ENCODE data around the gene PDE4D. TPM values are rescaled to one million over a fixed set of nuclear protein-coding genes. Genes with fewer than 3 reads are reported as not detected.

PDE4D gene
- total RNA-seq, 2 experiments from 2014 or later, result 75.5 to 80.7 TPM

DNA sequence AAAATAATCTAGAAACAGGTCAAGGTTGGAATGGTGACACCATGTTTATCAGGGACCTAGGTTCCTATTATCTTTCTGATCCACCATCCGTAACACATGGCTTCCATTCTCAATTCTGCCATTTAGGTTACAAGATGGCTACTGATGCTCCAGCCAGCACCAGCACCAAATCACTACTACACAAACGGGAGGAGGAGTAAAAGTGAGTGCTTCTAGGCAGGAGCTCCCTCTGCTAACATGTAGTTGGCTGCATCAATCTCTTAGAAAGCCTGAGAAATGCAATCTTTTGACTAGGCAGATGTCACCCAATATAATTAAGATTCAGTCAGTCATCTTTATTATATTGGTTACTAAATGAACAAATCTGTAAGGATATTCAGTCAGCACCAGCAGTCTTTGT is 794.8 kb downstream of the PDE4D start:
- no peaks in the 10 kb centered on the region for H3K27me3 Mint-ChIP-seq
- H3K4me1 Mint-ChIP-seq (ENCODE audit: low read depth), result peaks cover 39% of the 10 kb centered on the region
- H3K27ac Mint-ChIP-seq, result peak overlapping the region; percentile 41
- no peak overlapping the region for H3K4me3 Mint-ChIP-seq
- peak; percentile 14 for ATAC-seq
- intact Hi-C loops (cut with micrococcal nuclease), result loop anchor here (2.0 to 5.0 kb wide), 2 partner anchors 28 to 61 kb away; no protein-coding TSS in a partner anchor
- TF ChIP-seq, protein P1, sequence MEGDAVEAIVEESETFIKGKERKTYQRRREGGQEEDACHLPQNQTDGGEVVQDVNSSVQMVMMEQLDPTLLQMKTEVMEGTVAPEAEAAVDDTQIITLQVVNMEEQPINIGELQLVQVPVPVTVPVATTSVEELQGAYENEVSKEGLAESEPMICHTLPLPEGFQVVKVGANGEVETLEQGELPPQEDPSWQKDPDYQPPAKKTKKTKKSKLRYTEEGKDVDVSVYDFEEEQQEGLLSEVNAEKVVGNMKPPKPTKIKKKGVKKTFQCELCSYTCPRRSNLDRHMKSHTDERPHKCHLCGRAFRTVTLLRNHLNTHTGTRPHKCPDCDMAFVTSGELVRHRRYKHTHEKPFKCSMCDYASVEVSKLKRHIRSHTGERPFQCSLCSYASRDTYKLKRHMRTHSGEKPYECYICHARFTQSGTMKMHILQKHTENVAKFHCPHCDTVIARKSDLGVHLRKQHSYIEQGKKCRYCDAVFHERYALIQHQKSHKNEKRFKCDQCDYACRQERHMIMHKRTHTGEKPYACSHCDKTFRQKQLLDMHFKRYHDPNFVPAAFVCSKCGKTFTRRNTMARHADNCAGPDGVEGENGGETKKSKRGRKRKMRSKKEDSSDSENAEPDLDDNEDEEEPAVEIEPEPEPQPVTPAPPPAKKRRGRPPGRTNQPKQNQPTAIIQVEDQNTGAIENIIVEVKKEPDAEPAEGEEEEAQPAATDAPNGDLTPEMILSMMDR (IDR thresholded peaks at IDR 0.05), result no peak
- POLR2A ChIA-PET, result interaction anchor here (1.1 kb wide), 1 partner anchor 29 kb away, joined by 3 read pairs; no protein-coding TSS in a partner anchor
- peaks cover 6% of the 10 kb centered on the region for H3K9me3 Mint-ChIP-seq
- no peak for DNase-seq
- H3K36me3 Mint-ChIP-seq (ENCODE audit: low read depth), result no peaks in the 10 kb centered on the region
- CTCF ChIA-PET, result interaction anchor here (1.1 to 4.9 kb wide), 6 partner anchors 12 to 76 kb away, joined by 3 to 15 read pairs (median 4); no protein-coding TSS in a partner anchor

DNA sequence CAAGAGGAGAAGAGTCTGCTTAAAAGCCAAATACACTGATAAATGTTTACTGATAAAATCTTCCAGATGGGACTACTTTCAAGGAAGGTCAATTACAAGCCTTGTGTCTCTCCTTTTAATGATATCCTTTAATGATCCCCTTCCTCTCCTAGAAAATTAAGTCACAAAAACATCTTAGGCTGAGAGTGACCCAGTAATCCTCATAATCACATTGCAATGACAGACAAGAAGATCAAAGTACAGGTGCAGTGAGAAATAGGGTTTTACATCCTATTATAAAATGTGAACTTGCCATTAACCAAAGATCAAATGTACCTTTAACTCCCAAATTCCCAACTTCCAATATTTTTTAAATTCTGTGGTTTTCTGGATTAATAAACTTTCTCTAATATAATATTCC is 795.8 kb downstream of the PDE4D start:
- no peak for ATAC-seq
- Mint-ChIP-seq H3K27ac (no peak overlapping the region), H3K4me1 (ENCODE audit: low read depth) (peaks cover 42% of the 10 kb centered on the region), H3K36me3 (ENCODE audit: low read depth) (no peaks in the 10 kb centered on the region), H3K9me3 (peaks cover 6% of the 10 kb centered on the region), H3K27me3 (peaks cover 2% of the 10 kb centered on the region), H3K4me3 (no peak overlapping the region)
- POLR2A ChIA-PET, result interaction anchor here (1.1 kb wide), 1 partner anchor 30 kb away, joined by 3 read pairs; no protein-coding TSS in a partner anchor
- CTCF ChIA-PET, result interaction anchor here (1.1 to 4.9 kb wide), 4 partner anchors 11 to 77 kb away, joined by 3 to 15 read pairs (median 7); no protein-coding TSS in a partner anchor
- intact Hi-C loops (cut with micrococcal nuclease), result loop anchor here (2.0 to 5.0 kb wide), 2 partner anchors 29 to 60 kb away; no protein-coding TSS in a partner anchor
- TF ChIP-seq, protein P1 (IDR thresholded peaks at IDR 0.05), result no peak
- DNase-seq, result no peak

- Mint-ChIP-seq H3K4me1 (ENCODE audit: low read depth) (peaks cover 41% of the 10 kb centered on the region), H3K27ac (no peak overlapping the region), H3K36me3 (ENCODE audit: low read depth) (no peaks in the 10 kb centered on the region), H3K4me3 (no peak overlapping the region), H3K27me3 (peaks cover 2% of the 10 kb centered on the region), H3K9me3 (peaks cover 6% of the 10 kb centered on the region)
- DNase-seq (no peak), ATAC-seq (no peak)
- TF ChIP-seq, protein P1 (IDR thresholded peaks at IDR 0.05), result no peak
- intact Hi-C loops (cut with micrococcal nuclease), result loop anchor here (5.0 kb wide), 1 partner anchor 60 kb away; no protein-coding TSS in a partner anchor
- CTCF ChIA-PET, result interaction anchor here (1.2 to 4.9 kb wide), 3 partner anchors 11 to 77 kb away, joined by 3 to 15 read pairs (median 11); no protein-coding TSS in a partner anchor
- POLR2A ChIA-PET, result no interaction called here
Measured at GRCh38 chr5:59097116-59097515, 796.4 kb downstream of the PDE4D start.

DNA sequence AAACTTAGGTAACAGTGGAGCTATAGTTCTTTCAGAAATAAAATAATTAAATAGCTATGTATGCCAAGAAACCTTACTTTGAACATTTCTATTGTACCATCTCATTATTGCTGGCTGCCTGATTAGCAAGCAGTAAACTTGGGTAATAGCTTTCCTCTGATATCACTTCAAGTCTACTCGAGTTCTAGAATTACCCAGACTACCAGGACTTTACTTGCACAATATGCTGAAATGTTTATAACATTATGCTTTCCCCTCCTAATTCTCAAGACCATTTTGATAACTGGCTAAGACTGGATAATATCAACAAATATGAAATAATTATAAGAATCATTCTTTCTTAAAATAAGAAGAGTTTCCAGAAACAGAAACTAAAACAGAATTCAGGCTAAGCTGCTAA is 798.0 kb downstream of the PDE4D start:
- peaks cover 6% of the 10 kb centered on the region for H3K9me3 Mint-ChIP-seq
- H3K27me3 Mint-ChIP-seq, result peaks cover 2% of the 10 kb centered on the region
- TF ChIP-seq, protein P1 (IDR thresholded peaks at IDR 0.05), result no peak
- H3K4me3 Mint-ChIP-seq, result no peak overlapping the region
- ATAC-seq (no peak), DNase-seq (no peak)
- H3K36me3 Mint-ChIP-seq (ENCODE audit: low read depth), result no peaks in the 10 kb centered on the region
- intact Hi-C loops (cut with micrococcal nuclease), result loop anchor here (5.0 kb wide), 1 partner anchor 58 kb away; no protein-coding TSS in a partner anchor
- ChIA-PET CTCF (interaction anchor here (1.0 to 2.7 kb wide), 6 partner anchors 10 to 78 kb away, joined by 3 to 13 read pairs (median 4); no protein-coding TSS in a partner anchor), POLR2A (interaction anchor here (0.7 kb wide), 1 partner anchor 37 kb away, joined by 3 read pairs; no protein-coding TSS in a partner anchor)
- no peak overlapping the region for H3K27ac Mint-ChIP-seq
- H3K4me1 Mint-ChIP-seq (ENCODE audit: low read depth), result peaks cover 34% of the 10 kb centered on the region

DNA sequence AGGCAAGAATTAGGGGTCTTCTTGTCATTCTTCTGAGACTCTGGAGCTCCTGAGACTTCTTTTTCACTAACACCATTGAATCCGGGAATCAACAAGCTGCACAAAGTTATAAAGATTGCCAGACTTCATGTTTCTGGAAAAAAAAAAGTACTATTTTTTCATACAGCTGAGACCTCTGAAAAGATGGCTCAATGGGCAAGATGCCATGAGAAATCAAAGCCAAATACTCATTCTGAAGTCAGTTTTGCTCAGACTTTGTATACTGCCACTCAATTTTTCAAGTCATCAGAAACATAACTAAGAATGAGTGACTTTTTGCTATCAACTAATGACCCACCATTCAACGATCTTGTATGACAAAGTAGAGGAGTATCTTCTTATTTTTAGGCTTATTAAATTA is 798.7 kb downstream of the PDE4D start:
- ChIA-PET CTCF (interaction anchor here (1.0 to 2.7 kb wide), 5 partner anchors 9 to 79 kb away, joined by 3 to 13 read pairs (median 5); no protein-coding TSS in a partner anchor), POLR2A (interaction anchor here (0.6 kb wide), 1 partner anchor 41 kb away, joined by 3 read pairs; no protein-coding TSS in a partner anchor)
- Mint-ChIP-seq H3K9me3 (peaks cover 2% of the 10 kb centered on the region), H3K4me3 (no peak overlapping the region), H3K36me3 (ENCODE audit: low read depth) (no peaks in the 10 kb centered on the region), H3K4me1 (ENCODE audit: low read depth) (peaks cover 28% of the 10 kb centered on the region), H3K27ac (no peak overlapping the region), H3K27me3 (peaks cover 4% of the 10 kb centered on the region)
- TF ChIP-seq, protein P1 (IDR thresholded peaks at IDR 0.05), result no peak
- DNase-seq (no peak), ATAC-seq (no peak)
- intact Hi-C loops (cut with micrococcal nuclease), result loop anchor here (5.0 kb wide), 1 partner anchor 58 kb away; no protein-coding TSS in a partner anchor
